Activated CD4-positive, alpha-beta T cell treated with anti-CD3 and anti-CD28 coated beads, Interleukin-2, amount 10 ng/mL, durations not matched to agents 7 days and 5 days (primary cell): ENCODE measurements around the gene SLC2A4. TPM values are rescaled to one million over a fixed set of nuclear protein-coding genes. Genes with fewer than 3 reads are reported as not detected.
"Not testable (repeated sequence)": the region's sequence is repeated elsewhere in the genome, so short reads cannot be mapped to it uniquely, and the experiment has no call there.

Source experiments
- CTCF ChIA-PET: fragments of 350-600 bp; sonication (Branson Sonifier 250); formaldehyde crosslinking; loops from one replicate; lab custom pipeline; 2021; ENCODE audit warnings: antibody characterized with exemption; lab: Charles Lee
- POLR2A ChIA-PET: fragments of 350-600 bp; sonication (Branson Sonifier 250); formaldehyde crosslinking; loops from one replicate; lab custom pipeline; 2021; ENCODE audit warnings: antibody characterized with exemption; lab: Charles Lee
- DNase-seq: peaks from one replicate; pipeline ENCODE4 v3.0.0-alpha.2; 2020
- H3K27ac Mint-ChIP-seq: one replicate; pipeline ENCODE4 v1.8.0; 2021; ENCODE audit warnings: mild to moderate bottlenecking, moderate library complexity, mixed read lengths
- H3K27me3 Mint-ChIP-seq: one replicate; pipeline ENCODE4 v1.8.0; 2021; ENCODE audit warnings: mixed read lengths
- H3K36me3 Mint-ChIP-seq: one replicate; pipeline ENCODE4 v1.8.0; 2021; ENCODE audit warnings: low read depth, mixed read lengths
- H3K4me1 Mint-ChIP-seq: one replicate; pipeline ENCODE4 v1.8.0; 2021; ENCODE audit warnings: mixed read lengths
- H3K4me3 Mint-ChIP-seq: one replicate; pipeline ENCODE4 v1.8.0; 2021; ENCODE audit warnings: mild to moderate bottlenecking, moderate library complexity, mixed read lengths
- H3K9me3 Mint-ChIP-seq: one replicate; pipeline ENCODE4 v1.8.0; 2021; ENCODE audit warnings: mixed read lengths
- total RNA-seq, 2 experiments: library from RNA; stranded (reverse); gene quantifications; one replicate each; pipeline ENCODE4 v1.2.3, GENCODE V29; 2021

SLC2A4 gene
- total RNA-seq, 2 experiments from 2014 or later = not detected

GRCh38 chr17:7324438-7324779 lies 42.9 kb downstream of the SLC2A4 start:
- DNase-seq = no peak
- POLR2A ChIA-PET = no interaction called here
- H3K4me1 Mint-ChIP-seq = peaks cover 31% of the 10 kb centered on the region
- peaks cover 28% of the 10 kb centered on the region for H3K36me3 Mint-ChIP-seq
- no peaks in the 10 kb centered on the region for H3K9me3 Mint-ChIP-seq
- H3K27ac Mint-ChIP-seq = no peak overlapping the region
- CTCF ChIA-PET = interaction anchor here (0.8 to 2.1 kb wide), 3 partner anchors 9 to 65 kb away, joined by 4 to 11 read pairs (median 5); partner anchors contain the start of gene GPS2
- no peak overlapping the region for H3K4me3 Mint-ChIP-seq
- no peaks in the 10 kb centered on the region for H3K27me3 Mint-ChIP-seq

- ChIA-PET POLR2A (no interaction called here), CTCF (interaction anchor here (0.8 to 2.1 kb wide), 3 partner anchors 10 to 65 kb away, joined by 4 to 11 read pairs (median 5); partner anchors contain the start of gene GPS2)
- no peak overlapping the region for H3K27ac Mint-ChIP-seq
- H3K36me3 Mint-ChIP-seq = peaks cover 28% of the 10 kb centered on the region
- no peak overlapping the region for H3K4me3 Mint-ChIP-seq
- no peaks in the 10 kb centered on the region for H3K9me3 Mint-ChIP-seq
- H3K27me3 Mint-ChIP-seq = no peaks in the 10 kb centered on the region
- no peak for DNase-seq
- peaks cover 38% of the 10 kb centered on the region for H3K4me1 Mint-ChIP-seq
Observed at GRCh38 chr17:7325031-7325528, 43.6 kb downstream of the SLC2A4 start.

GRCh38 chr17:7326186-7326585 lies 44.7 kb downstream of the SLC2A4 start:
- H3K36me3 Mint-ChIP-seq = peaks cover 23% of the 10 kb centered on the region
- H3K9me3 Mint-ChIP-seq = no peaks in the 10 kb centered on the region
- no peak for DNase-seq
- H3K27me3 Mint-ChIP-seq = no peaks in the 10 kb centered on the region
- no peak overlapping the region for H3K27ac Mint-ChIP-seq
- peaks cover 42% of the 10 kb centered on the region for H3K4me1 Mint-ChIP-seq
- H3K4me3 Mint-ChIP-seq = no peak overlapping the region
- ChIA-PET CTCF (interaction anchor here (0.9 to 2.1 kb wide), 5 partner anchors 8 to 107 kb away, joined by 3 to 11 read pairs (median 4); partner anchors contain the start of genes ACAP1 and GPS2), POLR2A (no interaction called here)

DNA sequence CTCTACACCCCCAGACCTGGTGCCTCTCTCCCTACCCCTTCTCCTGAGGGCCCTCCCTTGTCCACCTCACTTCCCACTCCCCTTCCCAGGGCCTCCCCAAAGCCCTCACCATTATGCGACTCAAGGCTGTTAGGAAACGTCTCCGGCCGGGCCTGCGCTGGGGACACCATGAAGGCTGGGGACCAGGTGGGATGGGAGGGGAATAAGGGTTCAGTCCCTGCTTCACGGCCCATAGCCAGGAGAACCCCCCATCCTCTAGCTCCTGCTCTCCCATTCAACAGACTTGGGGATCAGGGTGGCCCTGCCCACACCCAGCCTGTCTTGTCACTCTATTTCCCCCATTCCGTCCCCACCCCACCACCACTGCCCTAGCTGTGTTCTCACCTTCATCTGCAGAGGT lies 45.5 kb downstream of the SLC2A4 start:
- no peak overlapping the region for H3K27ac Mint-ChIP-seq
- H3K27me3 Mint-ChIP-seq = no peaks in the 10 kb centered on the region
- no peaks in the 10 kb centered on the region for H3K9me3 Mint-ChIP-seq
- ChIA-PET POLR2A (no interaction called here), CTCF (interaction anchor here (0.6 to 2.1 kb wide), 5 partner anchors 9 to 108 kb away, joined by 3 to 7 read pairs (median 4); partner anchors contain the start of gene ACAP1)
- H3K36me3 Mint-ChIP-seq = peaks cover 17% of the 10 kb centered on the region
- peaks cover 46% of the 10 kb centered on the region for H3K4me1 Mint-ChIP-seq
- DNase-seq = no peak
- no peak overlapping the region for H3K4me3 Mint-ChIP-seq

GRCh38 chr17:7327501-7327900 lies 46.0 kb downstream of the SLC2A4 start:
- Mint-ChIP-seq H3K36me3 (peaks cover 13% of the 10 kb centered on the region), H3K9me3 (no peaks in the 10 kb centered on the region), H3K4me1 (peaks cover 50% of the 10 kb centered on the region), H3K27ac (no peak overlapping the region), H3K27me3 (no peaks in the 10 kb centered on the region), H3K4me3 (no peak overlapping the region)
- ChIA-PET CTCF (interaction anchor here (0.6 to 2.1 kb wide), 5 partner anchors 9 to 109 kb away, joined by 3 to 7 read pairs (median 4); partner anchors contain the start of gene ACAP1), POLR2A (no interaction called here)
- no peak for DNase-seq

DNA sequence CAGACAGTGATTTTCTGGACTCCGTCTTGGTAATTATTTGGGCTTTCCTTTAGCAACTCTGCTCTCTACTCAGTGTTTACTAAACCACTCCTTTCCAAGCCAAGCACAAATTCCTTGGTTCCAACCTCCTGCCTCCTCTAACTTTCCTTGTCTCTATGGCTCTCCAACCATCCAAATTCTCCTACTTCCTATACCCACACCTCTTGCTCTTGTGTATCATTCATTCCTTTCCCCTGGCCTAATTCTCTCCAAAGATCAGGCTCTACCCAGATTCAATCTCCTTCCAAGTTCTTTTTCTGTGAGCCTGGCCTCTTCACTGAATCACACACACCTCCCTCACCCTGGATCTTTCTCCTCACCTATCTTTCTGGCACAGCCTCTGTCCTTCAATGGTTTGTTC lies 46.5 kb downstream of the SLC2A4 start:
- no peak for DNase-seq
- POLR2A ChIA-PET = no interaction called here
- CTCF ChIA-PET = interaction anchor here (1.0 to 2.1 kb wide), 4 partner anchors 9 to 32 kb away, joined by 3 to 7 read pairs (median 4); partner anchors contain the start of gene ACAP1
- H3K27ac Mint-ChIP-seq = peak overlapping the region; percentile 54
- peaks cover 55% of the 10 kb centered on the region for H3K4me1 Mint-ChIP-seq
- no peaks in the 10 kb centered on the region for H3K27me3 Mint-ChIP-seq
- H3K4me3 Mint-ChIP-seq = peak overlapping the region; percentile 87
- H3K9me3 Mint-ChIP-seq = no peaks in the 10 kb centered on the region
- peaks cover 13% of the 10 kb centered on the region for H3K36me3 Mint-ChIP-seq

- POLR2A ChIA-PET = interaction anchor here (1.0 to 1.1 kb wide), 3 partner anchors 8 to 255 kb away, joined by 3 to 6 read pairs (median 3); partner anchors contain the start of genes GPS2 and MPDU1
- CTCF ChIA-PET = interaction anchor here (1.0 to 4.7 kb wide), 8 partner anchors 10 to 255 kb away, joined by 3 to 19 read pairs (median 4); partner anchors contain the start of genes MPDU1 and TMEM95
- no peaks in the 10 kb centered on the region for H3K9me3 Mint-ChIP-seq
- H3K27ac Mint-ChIP-seq = peak within 1 kb of the TSS; percentile 98
- peaks cover 11% of the 10 kb centered on the region for H3K36me3 Mint-ChIP-seq
- H3K4me1 Mint-ChIP-seq = peaks cover 60% of the 10 kb centered on the region
- H3K27me3 Mint-ChIP-seq = no peaks in the 10 kb centered on the region
- H3K4me3 Mint-ChIP-seq = peak within 1 kb of the TSS; percentile 87
- peak; percentile 45 for DNase-seq
Observed at GRCh38 chr17:7328840-7329373, 47.4 kb downstream of the SLC2A4 start, which contains the start of gene NEURL4. Gene NEURL4, minus strand, starts transcription at chr17:7329335. Its CDS starts 23 bp downstream, at chr17:7329312.

DNA sequence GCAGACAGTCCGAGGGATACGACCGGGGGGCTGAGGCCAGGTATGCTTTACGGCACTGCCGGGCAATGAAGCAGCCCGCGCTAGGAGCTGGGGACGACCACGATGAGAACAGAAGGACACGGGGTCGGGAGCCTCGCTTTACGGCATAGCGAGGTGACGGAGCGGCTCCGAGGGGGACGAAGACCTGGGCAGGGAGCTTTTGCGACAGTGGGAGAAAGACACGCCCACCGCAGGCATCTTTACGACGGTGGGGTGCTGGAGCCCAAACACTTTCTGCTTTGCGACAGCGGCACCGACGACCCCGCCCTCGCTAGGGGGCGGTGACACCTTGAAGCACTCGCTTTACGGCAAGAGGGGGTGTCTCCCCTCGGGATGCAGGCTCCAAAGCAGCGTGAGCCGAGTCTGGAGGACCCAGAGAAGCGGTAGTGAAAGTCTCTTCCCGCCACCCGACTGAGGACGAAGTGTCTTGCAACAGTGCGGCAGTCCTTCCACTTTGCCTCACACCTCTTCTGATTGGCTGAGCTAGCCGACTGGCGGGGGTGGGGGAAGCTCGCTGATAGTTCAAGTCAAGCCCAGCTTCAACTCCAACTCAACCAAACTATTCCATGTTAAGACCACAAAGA lies 48.0 kb downstream of the SLC2A4 start:
- H3K36me3 Mint-ChIP-seq = peaks cover 8% of the 10 kb centered on the region
- POLR2A ChIA-PET = interaction anchor here (0.7 to 1.1 kb wide), 4 partner anchors 9 to 254 kb away, joined by 3 to 6 read pairs (median 3); partner anchors contain the start of genes GPS2 and MPDU1

GRCh38 chr17:7329997-7330637 lies 48.6 kb downstream of the SLC2A4 start:
- POLR2A ChIA-PET = interaction anchor here (0.7 to 1.1 kb wide), 4 partner anchors 9 to 254 kb away, joined by 3 to 6 read pairs (median 3); partner anchors contain the start of genes GPS2 and MPDU1
- peak; percentile 86 for DNase-seq
- CTCF ChIA-PET = interaction anchor here (0.7 to 4.7 kb wide), 13 partner anchors 11 to 253 kb away, joined by 3 to 19 read pairs (median 4); partner anchors contain the start of genes MPDU1, SENP3, TMEM102 and TMEM95
- peaks cover 60% of the 10 kb centered on the region for H3K4me1 Mint-ChIP-seq
- no peaks in the 10 kb centered on the region for H3K9me3 Mint-ChIP-seq
- peaks cover 6% of the 10 kb centered on the region for H3K36me3 Mint-ChIP-seq
- H3K27me3 Mint-ChIP-seq = no peaks in the 10 kb centered on the region
- H3K4me3 Mint-ChIP-seq = peak overlapping the region; percentile 87
- H3K27ac Mint-ChIP-seq = peak overlapping the region; percentile 98

More for the DNA sequence above, 48.0 kb downstream of the SLC2A4 start:
- H3K4me3 Mint-ChIP-seq = peak overlapping the region; percentile 87
- H3K4me1 Mint-ChIP-seq = peaks cover 57% of the 10 kb centered on the region
- H3K27me3 Mint-ChIP-seq = no peaks in the 10 kb centered on the region
- DNase-seq = peak; percentile 97
- CTCF ChIA-PET = interaction anchor here (1.0 to 4.7 kb wide), 12 partner anchors 12 to 254 kb away, joined by 3 to 19 read pairs (median 4); partner anchors contain the start of genes MPDU1, SENP3, TMEM102 and TMEM95
- peak overlapping the region; percentile 98 for H3K27ac Mint-ChIP-seq
- no peaks in the 10 kb centered on the region for H3K9me3 Mint-ChIP-seq

GRCh38 chr17:7330638-7331015 lies 49.1 kb downstream of the SLC2A4 start:
- peaks cover 6% of the 10 kb centered on the region for H3K36me3 Mint-ChIP-seq
- H3K4me1 Mint-ChIP-seq = peaks cover 65% of the 10 kb centered on the region
- ChIA-PET CTCF (interaction anchor here (0.7 to 4.7 kb wide), 8 partner anchors 14 to 231 kb away, joined by 3 to 19 read pairs (median 5); partner anchors contain the start of genes SENP3, TMEM102 and TMEM95), POLR2A (no interaction called here)
- no peaks in the 10 kb centered on the region for H3K27me3 Mint-ChIP-seq
- H3K4me3 Mint-ChIP-seq = peak overlapping the region; percentile 87
- no peaks in the 10 kb centered on the region for H3K9me3 Mint-ChIP-seq
- no peak for DNase-seq
- H3K27ac Mint-ChIP-seq = peak overlapping the region; percentile 98

GRCh38 chr17:7332111-7332510 lies 50.6 kb downstream of the SLC2A4 start:
- CTCF ChIA-PET = interaction anchor here (0.8 to 4.7 kb wide), 3 partner anchors 12 to 104 kb away, joined by 3 to 19 read pairs (median 10); partner anchors contain the start of gene TMEM102
- Mint-ChIP-seq H3K4me3 (peak overlapping the region; percentile 53), H3K27me3 (no peaks in the 10 kb centered on the region), H3K4me1 (peaks cover 68% of the 10 kb centered on the region), H3K9me3 (no peaks in the 10 kb centered on the region), H3K36me3 (peaks cover 3% of the 10 kb centered on the region), H3K27ac (peak overlapping the region; percentile 91)
- POLR2A ChIA-PET = no interaction called here
- DNase-seq = no peak

GRCh38 chr17:7332600-7333069 lies 51.1 kb downstream of the SLC2A4 start:
- CTCF ChIA-PET = interaction anchor here (0.8 to 4.7 kb wide), 2 partner anchors 12 to 23 kb away, joined by 3 to 19 read pairs; no protein-coding TSS in a partner anchor
- H3K9me3 Mint-ChIP-seq = not testable (repeated sequence)

More at GRCh38 chr17:7332600-7333069, 51.1 kb downstream of the SLC2A4 start:
- H3K27me3 Mint-ChIP-seq, POLR2A ChIA-PET, H3K36me3 Mint-ChIP-seq: not testable (repeated sequence)
- Mint-ChIP-seq H3K4me1 (peaks cover 68% of the 10 kb centered on the region), H3K27ac (peak overlapping the region; percentile 91), H3K4me3 (peak overlapping the region; percentile 53)
- peak; percentile 61 for DNase-seq
